Measurements from ENCODE around the gene CTXND2.
"Not testable (repeated sequence)": the region's sequence is repeated elsewhere in the genome, so short reads cannot be mapped to it uniquely, and the experiment has no call there.

CTXND2 gene

GRCh38 chr1:150917387-150917786 is 30.5 kb downstream of the CTXND2 start:
- Histone ChIP-seq H3K9me3 (ENCODE audit: control insufficient read depth, low read length) (no peaks in the 10 kb centered on the region), H3K36me3 (ENCODE audit: control insufficient read depth, insufficient read depth, low read length) (no peaks in the 10 kb centered on the region), H3K4me1 (ENCODE audit: control insufficient read depth, insufficient read depth, low read length, poor library complexity, severe bottlenecking) (no peaks in the 10 kb centered on the region), H3K4me3 (ENCODE audit: extremely low read depth, insufficient read depth, low read length, poor library complexity, severe bottlenecking) (no peak overlapping the region), H3K27ac (ENCODE audit: low read depth, low read length, severe bottlenecking) (no peak overlapping the region)
- 90 to 97% methylated on average over 4 to 6 of the region's 7 CpGs for WGBS, 2 experiments (ENCODE audit: insufficient coverage in 2 of 2)

- no peaks in the 10 kb centered on the region for H3K9me3 ChIP-seq (ENCODE audit: control insufficient read depth, low read length)
- 0% methylated on average over 1 of the region's 2 CpGs; no CpG with 5 or more reads in 1 of the 2 experiments for WGBS, 2 experiments (ENCODE audit: insufficient coverage in 2 of 2)
- peaks cover 5% of the 10 kb centered on the region for H3K36me3 ChIP-seq (ENCODE audit: control insufficient read depth, insufficient read depth, low read length)
- no peak overlapping the region for H3K4me3 ChIP-seq (ENCODE audit: extremely low read depth, insufficient read depth, low read length, poor library complexity, severe bottlenecking)
- no peak overlapping the region for H3K27ac ChIP-seq (ENCODE audit: low read depth, low read length, severe bottlenecking)
- peaks cover 3% of the 10 kb centered on the region for H3K4me1 ChIP-seq (ENCODE audit: control insufficient read depth, insufficient read depth, low read length, poor library complexity, severe bottlenecking)
Observed at GRCh38 chr1:150922519-150922975, 35.6 kb downstream of the CTXND2 start.

- no peak overlapping the region for H3K27ac ChIP-seq (ENCODE audit: low read depth, low read length, severe bottlenecking)
- peaks cover 3% of the 10 kb centered on the region for H3K4me1 ChIP-seq (ENCODE audit: control insufficient read depth, insufficient read depth, low read length, poor library complexity, severe bottlenecking)
- peaks cover 27% of the 10 kb centered on the region for H3K36me3 ChIP-seq (ENCODE audit: control insufficient read depth, insufficient read depth, low read length)
- 95 to 96% methylated on average over 12 to 14 of the region's 23 CpGs for WGBS, 2 experiments (ENCODE audit: insufficient coverage in 2 of 2)
- no peaks in the 10 kb centered on the region for H3K9me3 ChIP-seq (ENCODE audit: control insufficient read depth, low read length)
- H3K4me3 ChIP-seq (ENCODE audit: extremely low read depth, insufficient read depth, low read length, poor library complexity, severe bottlenecking), result no peak overlapping the region
Observed at GRCh38 chr1:150925080-150925479, 38.1 kb downstream of the CTXND2 start.

- H3K4me3 ChIP-seq (ENCODE audit: extremely low read depth, insufficient read depth, low read length, poor library complexity, severe bottlenecking), result peak within 1 kb of the TSS; percentile 71
- peak within 1 kb of the TSS; percentile 85 for H3K27ac ChIP-seq (ENCODE audit: low read depth, low read length, severe bottlenecking)
- no peaks in the 10 kb centered on the region for H3K9me3 ChIP-seq (ENCODE audit: control insufficient read depth, low read length)
- H3K4me1 ChIP-seq (ENCODE audit: control insufficient read depth, insufficient read depth, low read length, poor library complexity, severe bottlenecking), result peaks cover 3% of the 10 kb centered on the region
- H3K36me3 ChIP-seq (ENCODE audit: control insufficient read depth, insufficient read depth, low read length), result peaks cover 38% of the 10 kb centered on the region
- WGBS, 2 experiments (ENCODE audit: insufficient coverage in 2 of 2), result 0% methylated on average over 27 to 30 of the region's 39 CpGs
Observed at GRCh38 chr1:150926097-150926741, 39.3 kb downstream of the CTXND2 start, which contains the start of gene SETDB1. SETDB1 (plus strand) TSS chr1:150926363; CDS start chr1:150927715, 1,352 bp downstream.

GRCh38 chr1:150927624-150928023 is 40.7 kb downstream of the CTXND2 start:
- peaks cover 5% of the 10 kb centered on the region for H3K9me3 ChIP-seq (ENCODE audit: control insufficient read depth, low read length)
- peaks cover 52% of the 10 kb centered on the region for H3K36me3 ChIP-seq (ENCODE audit: control insufficient read depth, insufficient read depth, low read length)
- peaks cover 3% of the 10 kb centered on the region for H3K4me1 ChIP-seq (ENCODE audit: control insufficient read depth, insufficient read depth, low read length, poor library complexity, severe bottlenecking)
- WGBS, 2 experiments (ENCODE audit: insufficient coverage in 2 of 2), result 94 to 100% methylated on average over 4 of the region's 4 CpGs
- H3K4me3 ChIP-seq (ENCODE audit: extremely low read depth, insufficient read depth, low read length, poor library complexity, severe bottlenecking), result no peak overlapping the region
- no peak overlapping the region for H3K27ac ChIP-seq (ENCODE audit: low read depth, low read length, severe bottlenecking)

- Histone ChIP-seq H3K4me3 (ENCODE audit: extremely low read depth, insufficient read depth, low read length, poor library complexity, severe bottlenecking) (no peak overlapping the region), H3K9me3 (ENCODE audit: control insufficient read depth, low read length) (peaks cover 5% of the 10 kb centered on the region), H3K27ac (ENCODE audit: low read depth, low read length, severe bottlenecking) (no peak overlapping the region), H3K4me1 (ENCODE audit: control insufficient read depth, insufficient read depth, low read length, poor library complexity, severe bottlenecking) (peaks cover 3% of the 10 kb centered on the region), H3K36me3 (ENCODE audit: control insufficient read depth, insufficient read depth, low read length) (peaks cover 58% of the 10 kb centered on the region)
- WGBS, 2 experiments (ENCODE audit: insufficient coverage in 2 of 2), result 100% methylated on average over 1 of the region's 3 CpGs; no CpG with 5 or more reads in 1 of the 2 experiments
Observed at GRCh38 chr1:150928286-150928685, 41.4 kb downstream of the CTXND2 start.

- not testable (repeated sequence) for H3K9me3 ChIP-seq (ENCODE audit: control insufficient read depth, low read length); H3K27ac ChIP-seq (ENCODE audit: low read depth, low read length, severe bottlenecking); H3K4me1 ChIP-seq (ENCODE audit: control insufficient read depth, insufficient read depth, low read length, poor library complexity, severe bottlenecking); H3K4me3 ChIP-seq (ENCODE audit: extremely low read depth, insufficient read depth, low read length, poor library complexity, severe bottlenecking)
- WGBS, 2 experiments (ENCODE audit: insufficient coverage in 2 of 2), result no CpG with 5 or more reads among the region's 6 CpGs
- H3K36me3 ChIP-seq (ENCODE audit: control insufficient read depth, insufficient read depth, low read length), result peaks cover 62% of the 10 kb centered on the region
Observed at GRCh38 chr1:150928775-150929174, 41.8 kb downstream of the CTXND2 start.

GRCh38 chr1:150931773-150932172 is 44.8 kb downstream of the CTXND2 start:
- H3K9me3 ChIP-seq (ENCODE audit: control insufficient read depth, low read length), result peaks cover 5% of the 10 kb centered on the region
- no peak overlapping the region for H3K27ac ChIP-seq (ENCODE audit: low read depth, low read length, severe bottlenecking)
- 80% methylated on average over 1 of the region's 1 CpG; no CpG with 5 or more reads in 1 of the 2 experiments for WGBS, 2 experiments (ENCODE audit: insufficient coverage in 2 of 2)
- peaks cover 81% of the 10 kb centered on the region for H3K36me3 ChIP-seq (ENCODE audit: control insufficient read depth, insufficient read depth, low read length)
- H3K4me3 ChIP-seq (ENCODE audit: extremely low read depth, insufficient read depth, low read length, poor library complexity, severe bottlenecking), result no peak overlapping the region
- H3K4me1 ChIP-seq (ENCODE audit: control insufficient read depth, insufficient read depth, low read length, poor library complexity, severe bottlenecking), result peaks cover 3% of the 10 kb centered on the region

- no peak overlapping the region for H3K4me3 ChIP-seq (ENCODE audit: extremely low read depth, insufficient read depth, low read length, poor library complexity, severe bottlenecking)
- peaks cover 92% of the 10 kb centered on the region for H3K36me3 ChIP-seq (ENCODE audit: control insufficient read depth, insufficient read depth, low read length)
- no peak overlapping the region for H3K27ac ChIP-seq (ENCODE audit: low read depth, low read length, severe bottlenecking)
- no peaks in the 10 kb centered on the region for H3K9me3 ChIP-seq (ENCODE audit: control insufficient read depth, low read length)
- H3K4me1 ChIP-seq (ENCODE audit: control insufficient read depth, insufficient read depth, low read length, poor library complexity, severe bottlenecking), result no peaks in the 10 kb centered on the region
- 89 to 98% methylated on average over 3 to 4 of the region's 5 CpGs for WGBS, 2 experiments (ENCODE audit: insufficient coverage in 2 of 2)
Observed at GRCh38 chr1:150944856-150945255, 57.9 kb downstream of the CTXND2 start.

- Histone ChIP-seq H3K9me3 (ENCODE audit: control insufficient read depth, low read length) (no peaks in the 10 kb centered on the region), H3K27ac (ENCODE audit: low read depth, low read length, severe bottlenecking) (no peak overlapping the region), H3K4me3 (ENCODE audit: extremely low read depth, insufficient read depth, low read length, poor library complexity, severe bottlenecking) (no peak overlapping the region), H3K36me3 (ENCODE audit: control insufficient read depth, insufficient read depth, low read length) (peaks cover 78% of the 10 kb centered on the region), H3K4me1 (ENCODE audit: control insufficient read depth, insufficient read depth, low read length, poor library complexity, severe bottlenecking) (no peaks in the 10 kb centered on the region)
- 100% methylated on average over 1 to 2 of the region's 3 CpGs for WGBS, 2 experiments (ENCODE audit: insufficient coverage in 2 of 2)
Observed at GRCh38 chr1:150954708-150955107, 67.8 kb downstream of the CTXND2 start.

GRCh38 chr1:150955280-150955679 is 68.3 kb downstream of the CTXND2 start:
- H3K27ac ChIP-seq (ENCODE audit: low read depth, low read length, severe bottlenecking), result no peak overlapping the region
- H3K36me3 ChIP-seq (ENCODE audit: control insufficient read depth, insufficient read depth, low read length), result peaks cover 78% of the 10 kb centered on the region
- H3K4me3 ChIP-seq (ENCODE audit: extremely low read depth, insufficient read depth, low read length, poor library complexity, severe bottlenecking), result no peak overlapping the region
- H3K9me3 ChIP-seq (ENCODE audit: control insufficient read depth, low read length), result no peaks in the 10 kb centered on the region
- H3K4me1 ChIP-seq (ENCODE audit: control insufficient read depth, insufficient read depth, low read length, poor library complexity, severe bottlenecking), result no peaks in the 10 kb centered on the region
